Activated CD8-positive, alpha-beta memory T cell treated with anti-CD3 and anti-CD28 coated beads, Interleukin-2, amount 10 ng/mL, durations not matched to agents 7 days and 5 days (primary cell): Measurements from ENCODE around the gene CD86. TPM values are rescaled to one million over a fixed set of nuclear protein-coding genes. Genes with fewer than 3 reads are reported as not detected.

Source experiments
- ATAC-seq: fragments of 150-1000 bp; cut with Tn5 transposase; one replicate; pipeline ENCODE4 v1.10.0; 2021; ENCODE audit warnings: moderate library complexity
- CTCF ChIA-PET: fragments of 350-600 bp; sonication (Branson Sonifier 250); formaldehyde crosslinking; loops from one replicate; lab custom pipeline; 2021; ENCODE audit warnings: antibody characterized with exemption; lab: Charles Lee
- DNase-seq: peaks from one replicate; pipeline ENCODE4 v3.0.0-alpha.2; 2020
- H3K27ac Mint-ChIP-seq: one replicate; pipeline ENCODE4 v1.8.0; 2021; ENCODE audit warnings: mild to moderate bottlenecking, mixed read lengths
- H3K27me3 Mint-ChIP-seq: one replicate; pipeline ENCODE4 v1.8.0; 2021; ENCODE audit warnings: mixed read lengths
- H3K36me3 Mint-ChIP-seq: one replicate; pipeline ENCODE4 v1.8.0; 2021; ENCODE audit warnings: mild to moderate bottlenecking, mixed read lengths
- H3K4me1 Mint-ChIP-seq: one replicate; pipeline ENCODE4 v1.8.0; 2021; ENCODE audit warnings: mixed read lengths
- H3K4me3 Mint-ChIP-seq: one replicate; pipeline ENCODE4 v1.8.0; 2021; ENCODE audit warnings: mild to moderate bottlenecking, moderate library complexity, mixed read lengths
- H3K9me3 Mint-ChIP-seq: one replicate; pipeline ENCODE4 v1.8.0; 2022; ENCODE audit warnings: low read depth, mixed read lengths
- total RNA-seq, 2 experiments: library from RNA; stranded (reverse); gene quantifications; one replicate each; pipeline ENCODE4 v1.2.3, GENCODE V29; 2021

The CD86 gene
- total RNA-seq, 2 experiments from 2014 or later, result 23.4 to 25.3 TPM

DNA sequence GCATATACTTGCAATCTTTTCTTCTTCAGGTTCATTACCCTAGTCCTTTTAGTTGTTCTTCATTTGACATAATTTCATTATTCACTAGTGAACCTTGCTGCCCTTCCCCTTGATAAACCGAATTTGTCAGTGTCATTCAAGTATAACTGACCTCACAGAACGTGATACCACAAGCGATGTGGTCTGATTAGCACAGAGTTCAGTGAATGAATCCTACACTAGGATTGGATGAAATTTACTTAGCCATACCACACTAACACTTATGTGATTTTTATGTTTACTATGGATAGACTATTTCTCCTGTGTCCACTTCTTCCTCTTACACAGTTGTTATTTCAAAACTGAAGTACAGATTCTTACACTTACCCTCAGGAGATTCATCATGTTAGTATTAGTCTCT, 27.2 kb downstream of the CD86 start:
- Mint-ChIP-seq H3K27me3 (no peaks in the 10 kb centered on the region), H3K4me1 (peaks cover 97% of the 10 kb centered on the region), H3K27ac (peak overlapping the region; percentile 97), H3K9me3 (no peaks in the 10 kb centered on the region), H3K4me3 (peak overlapping the region; percentile 82), H3K36me3 (peaks cover 51% of the 10 kb centered on the region)
- CTCF ChIA-PET, result interaction anchor here (1.0 to 9.8 kb wide), 4 partner anchors 11 to 429 kb away, joined by 3 to 121 read pairs (median 3); no protein-coding TSS in a partner anchor
- ATAC-seq, result no peak
- peak; percentile 64 for DNase-seq

- ATAC-seq (peak; percentile 38), DNase-seq (no peak)
- peaks cover 84% of the 10 kb centered on the region for H3K4me1 Mint-ChIP-seq
- H3K27me3 Mint-ChIP-seq, result no peaks in the 10 kb centered on the region
- CTCF ChIA-PET, result interaction anchor here (1.0 to 2.1 kb wide), 2 partner anchors 8 to 10 kb away, joined by 4 to 5 read pairs; no protein-coding TSS in a partner anchor
- no peaks in the 10 kb centered on the region for H3K9me3 Mint-ChIP-seq
- peak overlapping the region; percentile 2 for H3K4me3 Mint-ChIP-seq
- peaks cover 51% of the 10 kb centered on the region for H3K36me3 Mint-ChIP-seq
- peak overlapping the region; percentile 76 for H3K27ac Mint-ChIP-seq
Measured at GRCh38 chr3:122084799-122085198, 29.6 kb downstream of the CD86 start.

GRCh38 chr3:122085673-122086072, 30.5 kb downstream of the CD86 start:
- Mint-ChIP-seq H3K36me3 (peaks cover 45% of the 10 kb centered on the region), H3K27me3 (no peaks in the 10 kb centered on the region), H3K27ac (peak overlapping the region; percentile 76), H3K9me3 (no peaks in the 10 kb centered on the region), H3K4me1 (peaks cover 80% of the 10 kb centered on the region), H3K4me3 (no peak overlapping the region)
- DNase-seq (peak; percentile 40), ATAC-seq (no peak)
- CTCF ChIA-PET, result interaction anchor here (0.9 to 2.1 kb wide), 2 partner anchors 9 to 16 kb away, joined by 4 to 5 read pairs; no protein-coding TSS in a partner anchor

DNA sequence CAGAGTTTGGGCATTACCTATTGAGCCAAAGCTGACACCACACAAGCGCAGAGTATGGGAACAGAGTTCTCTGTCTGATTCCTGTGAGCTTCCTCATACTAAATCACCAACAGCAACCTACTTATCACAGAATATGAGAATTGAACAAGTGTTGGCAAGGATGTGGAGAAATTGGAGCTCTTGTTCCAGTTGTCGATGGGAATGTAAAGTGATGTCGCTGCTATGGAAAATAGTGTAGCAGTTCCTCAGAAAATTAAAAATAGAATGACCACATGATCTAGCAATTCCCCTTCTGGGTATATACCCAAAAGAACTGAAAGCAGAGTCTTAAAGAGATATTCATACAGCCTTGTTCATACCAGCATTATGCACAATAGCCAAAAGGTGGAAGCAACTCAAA, 33.4 kb downstream of the CD86 start:
- Mint-ChIP-seq H3K4me1 (peaks cover 79% of the 10 kb centered on the region), H3K4me3 (no peak overlapping the region), H3K27me3 (no peaks in the 10 kb centered on the region), H3K9me3 (no peaks in the 10 kb centered on the region), H3K27ac (no peak overlapping the region), H3K36me3 (peaks cover 44% of the 10 kb centered on the region)
- no peak for DNase-seq
- ATAC-seq, result no peak
- CTCF ChIA-PET, result interaction anchor here (1.5 to 1.8 kb wide), 2 partner anchors 10 to 11 kb away, joined by 4 to 6 read pairs; no protein-coding TSS in a partner anchor

DNA sequence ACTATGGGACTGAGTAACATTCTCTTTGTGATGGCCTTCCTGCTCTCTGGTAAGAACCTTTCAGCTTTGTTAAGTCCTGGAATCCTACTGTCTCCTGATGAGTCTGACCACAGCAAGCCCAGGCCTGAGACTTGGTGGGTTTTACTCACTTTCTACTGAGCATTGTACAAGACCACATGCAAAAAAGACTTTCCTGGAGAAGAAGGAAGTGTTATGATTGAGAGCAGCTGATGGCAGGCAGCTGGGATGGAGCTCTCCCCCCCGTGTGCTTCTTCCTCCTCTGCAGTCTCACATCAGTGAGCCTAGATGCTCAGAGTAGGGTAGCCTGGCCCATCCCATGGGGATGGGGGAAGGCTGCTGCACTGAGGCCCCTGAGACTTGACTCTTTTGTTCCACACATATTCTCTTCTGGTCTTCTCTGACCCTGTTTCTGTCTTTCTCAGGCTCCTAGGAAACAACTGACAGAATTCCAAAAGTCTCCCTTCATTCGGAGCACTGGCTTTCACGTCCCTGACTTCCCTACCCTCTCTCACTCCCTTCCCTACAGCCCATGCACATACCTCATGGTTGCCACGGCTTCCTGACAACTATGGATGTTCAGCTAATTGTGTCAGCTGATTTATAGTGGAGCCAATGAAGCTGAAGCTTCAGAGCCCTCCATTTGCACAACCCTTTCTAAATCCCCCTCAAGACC, 36.6 kb downstream of the CD86 start:
- peaks cover 44% of the 10 kb centered on the region for H3K36me3 Mint-ChIP-seq

DNA sequence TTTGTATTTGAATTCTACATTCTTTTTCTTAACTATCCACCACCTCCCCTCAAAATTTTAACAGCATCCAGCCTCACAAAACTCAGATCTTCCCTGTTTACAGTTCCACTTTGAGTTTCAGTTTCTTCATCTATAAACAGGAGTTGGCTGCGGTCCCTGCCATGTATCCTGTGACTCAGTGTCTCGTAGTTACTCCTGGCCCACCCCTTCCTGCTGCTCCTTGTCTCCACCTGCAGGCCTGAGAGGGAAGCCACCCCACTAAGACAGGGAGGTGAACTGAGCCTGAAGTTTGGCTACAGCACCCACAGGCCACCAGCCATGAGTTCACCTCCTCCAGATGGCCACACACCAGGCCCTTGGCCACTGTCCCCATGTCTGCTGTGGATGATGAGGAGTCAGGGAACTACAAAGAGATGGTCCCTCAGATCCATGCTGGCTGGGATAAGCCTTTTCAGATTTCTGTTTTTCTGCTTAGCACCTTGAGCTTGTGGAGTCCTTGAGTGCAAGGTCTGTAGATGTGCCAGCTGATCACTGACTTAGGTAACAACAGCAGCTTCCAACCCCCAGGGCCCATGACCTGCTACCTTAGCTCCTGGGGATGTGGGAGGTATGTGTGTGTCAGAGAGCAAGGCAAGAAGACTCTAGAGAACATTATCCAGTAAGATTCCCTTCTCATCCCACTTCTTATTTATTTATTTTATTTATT, 37.5 kb downstream of the CD86 start:
- Mint-ChIP-seq H3K4me1 (peaks cover 66% of the 10 kb centered on the region), H3K27me3 (no peaks in the 10 kb centered on the region), H3K36me3 (peaks cover 35% of the 10 kb centered on the region), H3K4me3 (peak overlapping the region; percentile 51), H3K9me3 (no peaks in the 10 kb centered on the region), H3K27ac (peak overlapping the region; percentile 96)
- DNase-seq, result peak; percentile 91
- CTCF ChIA-PET, result interaction anchor here (0.9 to 6.8 kb wide), 9 partner anchors 8 to 548 kb away, joined by 3 to 121 read pairs (median 4); no protein-coding TSS in a partner anchor
- peak; percentile 89 for ATAC-seq

More for the DNA sequence above, 36.6 kb downstream of the CD86 start:
- DNase-seq (no peak), ATAC-seq (no peak)
- Mint-ChIP-seq H3K4me1 (peaks cover 74% of the 10 kb centered on the region), H3K4me3 (peak overlapping the region; percentile 51), H3K9me3 (no peaks in the 10 kb centered on the region), H3K27me3 (no peaks in the 10 kb centered on the region), H3K27ac (peak overlapping the region; percentile 96)
- CTCF ChIA-PET, result interaction anchor here (0.6 to 6.8 kb wide), 6 partner anchors 7 to 545 kb away, joined by 3 to 121 read pairs (median 4); no protein-coding TSS in a partner anchor

- Mint-ChIP-seq H3K27me3 (no peaks in the 10 kb centered on the region), H3K27ac (peak overlapping the region; percentile 98), H3K4me3 (peak overlapping the region; percentile 28), H3K9me3 (no peaks in the 10 kb centered on the region), H3K36me3 (peaks cover 24% of the 10 kb centered on the region), H3K4me1 (peaks cover 59% of the 10 kb centered on the region)
- DNase-seq, result no peak
- CTCF ChIA-PET, result interaction anchor here (0.7 to 6.8 kb wide), 12 partner anchors 8 to 585 kb away, joined by 3 to 121 read pairs (median 4); partner anchors contain the start of genes EAF2 and IQCB1
- ATAC-seq, result peak; percentile 27
Measured at GRCh38 chr3:122094125-122094524, 39.0 kb downstream of the CD86 start.

DNA sequence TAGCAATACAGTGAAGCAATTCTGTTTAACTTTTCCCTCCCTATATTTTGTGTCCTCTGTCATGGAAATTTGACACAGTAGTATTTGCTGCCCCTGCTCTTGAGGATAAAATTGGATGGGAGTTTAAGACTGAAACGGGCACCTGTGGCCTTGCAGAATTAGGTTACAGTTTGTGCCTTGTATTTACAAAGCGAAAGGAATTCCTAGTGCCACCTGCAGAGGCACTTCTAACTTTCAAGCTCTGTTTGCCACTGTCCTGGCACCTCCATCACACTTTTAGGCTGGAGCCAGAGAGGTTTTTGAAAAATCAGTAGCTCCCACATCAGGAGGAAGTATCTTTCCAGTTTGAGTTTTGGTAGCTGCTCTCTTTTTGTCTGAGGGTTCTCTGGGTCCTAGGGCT, 39.5 kb downstream of the CD86 start:
- peaks cover 59% of the 10 kb centered on the region for H3K4me1 Mint-ChIP-seq
- peak overlapping the region; percentile 98 for H3K27ac Mint-ChIP-seq
- CTCF ChIA-PET, result interaction anchor here (0.7 to 6.8 kb wide), 10 partner anchors 10 to 849 kb away, joined by 3 to 121 read pairs (median 4); partner anchors contain the start of genes EAF2 and IQCB1

DNA sequence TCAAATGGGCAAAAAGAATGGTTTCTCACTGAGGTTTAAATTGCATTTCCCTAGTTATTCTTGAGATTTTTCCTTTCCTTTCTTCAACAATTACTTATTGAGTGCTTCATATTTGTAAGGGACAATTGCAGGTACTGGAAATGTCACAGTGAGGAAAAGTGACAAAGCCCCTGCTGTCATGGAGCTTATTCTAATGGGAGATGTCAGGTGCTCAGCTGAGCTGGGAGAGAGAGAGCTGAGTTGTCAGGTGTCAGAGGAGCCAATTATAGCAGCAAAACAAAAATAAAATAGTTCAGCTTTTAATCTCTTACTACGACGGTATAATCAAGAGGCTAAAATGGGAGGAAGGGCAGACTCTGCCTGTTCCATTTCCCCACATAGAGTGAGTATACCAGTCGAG, 42.0 kb downstream of the CD86 start:
- Mint-ChIP-seq H3K9me3 (no peaks in the 10 kb centered on the region), H3K4me3 (no peak overlapping the region), H3K27ac (no peak overlapping the region), H3K27me3 (no peaks in the 10 kb centered on the region), H3K4me1 (peaks cover 46% of the 10 kb centered on the region), H3K36me3 (peaks cover 14% of the 10 kb centered on the region)
- ATAC-seq (no peak), DNase-seq (no peak)
- CTCF ChIA-PET, result no interaction called here

More for the DNA sequence above, 39.5 kb downstream of the CD86 start:
- Mint-ChIP-seq H3K9me3 (no peaks in the 10 kb centered on the region), H3K36me3 (peaks cover 24% of the 10 kb centered on the region), H3K27me3 (no peaks in the 10 kb centered on the region), H3K4me3 (peak overlapping the region; percentile 28)
- no peak for ATAC-seq
- no peak for DNase-seq

DNA sequence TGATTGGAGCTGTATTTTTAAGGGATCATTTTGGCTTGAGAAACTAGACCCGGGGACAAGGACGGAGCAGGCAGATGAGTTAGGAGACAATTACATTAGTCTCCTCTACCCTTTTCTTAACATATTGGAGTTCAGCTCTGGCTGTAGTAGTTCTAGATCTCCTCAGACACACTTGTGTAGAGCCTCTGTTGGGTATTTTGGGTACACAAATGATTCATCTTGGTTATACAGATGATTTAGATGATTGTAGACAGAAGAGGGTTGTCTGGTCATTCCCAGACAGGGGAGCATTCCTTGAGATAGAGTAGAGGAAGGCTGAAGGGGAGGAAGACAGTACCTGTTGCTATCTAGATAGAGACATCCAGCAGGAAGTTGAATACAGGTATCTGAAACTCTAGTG, 43.4 kb downstream of the CD86 start:
- Mint-ChIP-seq H3K36me3 (peaks cover 9% of the 10 kb centered on the region), H3K27me3 (no peaks in the 10 kb centered on the region), H3K4me1 (peaks cover 46% of the 10 kb centered on the region), H3K9me3 (no peaks in the 10 kb centered on the region), H3K4me3 (no peak overlapping the region), H3K27ac (no peak overlapping the region)
- ATAC-seq, result peak; percentile 9
- DNase-seq, result no peak
- CTCF ChIA-PET, result interaction anchor here (0.6 to 6.4 kb wide), 7 partner anchors 21 to 286 kb away, joined by 3 to 80 read pairs (median 3); partner anchors contain the start of gene FAM162A

- ATAC-seq (no peak), DNase-seq (no peak)
- peaks cover 46% of the 10 kb centered on the region for H3K4me1 Mint-ChIP-seq
- CTCF ChIA-PET, result interaction anchor here (0.6 to 6.4 kb wide), 10 partner anchors 11 to 216 kb away, joined by 3 to 80 read pairs (median 3); no protein-coding TSS in a partner anchor
- H3K36me3 Mint-ChIP-seq, result peaks cover 8% of the 10 kb centered on the region
- H3K27me3 Mint-ChIP-seq, result no peaks in the 10 kb centered on the region
- H3K27ac Mint-ChIP-seq, result no peak overlapping the region
- H3K9me3 Mint-ChIP-seq, result no peaks in the 10 kb centered on the region
- no peak overlapping the region for H3K4me3 Mint-ChIP-seq
Measured at GRCh38 chr3:122099255-122099654, 44.1 kb downstream of the CD86 start.

GRCh38 chr3:122100083-122100482, 44.9 kb downstream of the CD86 start:
- H3K36me3 Mint-ChIP-seq, result peaks cover 8% of the 10 kb centered on the region
- H3K27ac Mint-ChIP-seq, result no peak overlapping the region
- ATAC-seq (no peak), DNase-seq (no peak)
- no peaks in the 10 kb centered on the region for H3K27me3 Mint-ChIP-seq
- H3K9me3 Mint-ChIP-seq, result no peaks in the 10 kb centered on the region
- peaks cover 38% of the 10 kb centered on the region for H3K4me1 Mint-ChIP-seq
- no peak overlapping the region for H3K4me3 Mint-ChIP-seq
- CTCF ChIA-PET, result interaction anchor here (1.2 to 6.4 kb wide), 16 partner anchors 8 to 554 kb away, joined by 3 to 80 read pairs (median 6); partner anchors contain the start of genes FAM162A and POLQ
